ENCODE measurements around the gene ARHGEF6. TPM values are rescaled to one million over a fixed set of nuclear protein-coding genes. Genes with fewer than 3 reads are reported as not detected.

The ARHGEF6 gene
- total RNA-seq, 2 experiments from 2014 or later: 44.5 to 53.6 TPM

DNA sequence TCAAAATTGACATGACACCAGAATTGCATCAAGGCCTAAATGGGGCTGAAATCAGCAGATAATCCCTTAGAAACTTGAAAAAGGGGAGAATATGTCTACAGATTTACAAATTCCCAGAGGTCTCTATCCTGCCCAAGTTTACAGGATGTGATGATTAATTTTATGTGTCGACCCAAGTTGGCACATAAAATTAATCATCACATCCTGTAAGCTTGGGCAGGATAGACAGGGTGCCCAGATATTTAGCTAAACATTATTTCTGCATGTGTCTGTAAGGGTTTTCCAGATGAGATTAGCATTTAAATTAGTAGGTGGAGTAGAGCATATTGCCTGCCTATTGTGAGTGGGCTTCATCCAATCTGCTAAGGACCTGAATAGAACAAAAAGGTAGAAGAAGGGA is 52.3 kb downstream of the ARHGEF6 start:
- Mint-ChIP-seq H3K4me1 (peaks cover 50% of the 10 kb centered on the region), H3K27ac (peak overlapping the region; percentile 88), H3K4me3 (no peak overlapping the region), H3K36me3 (ENCODE audit: low read depth) (peaks cover 25% of the 10 kb centered on the region), H3K27me3 (no peaks in the 10 kb centered on the region), H3K9me3 (ENCODE audit: low read depth) (no peaks in the 10 kb centered on the region)
- ATAC-seq: peak; percentile 45
- CTCF ChIA-PET: interaction anchor here (0.6 to 1.3 kb wide), 5 partner anchors 10 to 67 kb away, joined by 3 to 5 read pairs (median 4); no protein-coding TSS in a partner anchor
- POLR2A ChIA-PET: interaction anchor here (1.3 kb wide), 1 partner anchor 147 kb away, joined by 3 read pairs; no protein-coding TSS in a partner anchor
- no peak for DNase-seq
- intact Hi-C loops (cut with DNase I, micrococcal nuclease): no loop called here

DNA sequence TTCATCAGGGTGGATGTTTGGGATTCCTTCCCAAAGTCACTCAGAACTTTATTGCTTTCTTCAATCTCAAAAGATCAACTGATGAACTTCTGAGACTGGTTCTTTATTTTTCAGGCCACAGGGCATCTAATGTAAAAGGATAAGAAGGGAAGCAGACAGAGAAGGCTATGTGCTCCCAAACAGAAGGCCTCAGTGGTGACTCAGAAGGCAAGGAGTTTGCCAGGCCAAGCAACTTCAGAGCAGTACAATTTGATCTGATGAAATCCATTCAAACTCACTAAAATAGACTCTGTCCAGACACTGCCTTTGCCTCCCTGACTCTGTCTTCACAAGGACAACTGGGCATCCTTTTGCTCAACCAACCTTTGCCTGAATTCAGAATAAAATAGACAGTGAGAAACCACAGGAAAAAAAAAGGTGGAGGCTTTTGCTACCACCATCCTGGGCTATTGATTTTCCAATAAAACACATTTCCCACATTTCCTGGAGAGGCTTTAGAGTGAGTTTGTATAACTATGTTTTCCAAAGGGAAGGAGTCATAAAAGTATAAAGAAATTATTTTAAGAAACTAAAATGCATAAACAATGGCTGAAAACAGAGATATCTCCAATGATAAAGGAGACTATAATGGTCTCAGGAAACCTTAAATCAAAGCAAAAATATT is 55.2 kb downstream of the ARHGEF6 start:
- H3K36me3 Mint-ChIP-seq (ENCODE audit: low read depth): peaks cover 37% of the 10 kb centered on the region
- CTCF ChIA-PET: interaction anchor here (0.6 to 1.6 kb wide), 3 partner anchors 10 to 26 kb away, joined by 3 to 4 read pairs (median 4); no protein-coding TSS in a partner anchor

GRCh38 chrX:136718091-136718490 is 62.6 kb downstream of the ARHGEF6 start:
- POLR2A ChIA-PET: no interaction called here
- H3K36me3 Mint-ChIP-seq (ENCODE audit: low read depth): peaks cover 19% of the 10 kb centered on the region
- H3K27me3 Mint-ChIP-seq: no peaks in the 10 kb centered on the region
- H3K4me1 Mint-ChIP-seq: peaks cover 59% of the 10 kb centered on the region
- CTCF ChIA-PET: no interaction called here
- no peak for DNase-seq
- H3K27ac Mint-ChIP-seq: no peak overlapping the region
- no peak overlapping the region for H3K4me3 Mint-ChIP-seq
- ATAC-seq: no peak
- intact Hi-C loops (cut with DNase I, micrococcal nuclease): no loop called here
- H3K9me3 Mint-ChIP-seq (ENCODE audit: low read depth): peaks cover 2% of the 10 kb centered on the region

More for the DNA sequence above, 55.2 kb downstream of the ARHGEF6 start:
- no peak overlapping the region for H3K27ac Mint-ChIP-seq
- H3K4me1 Mint-ChIP-seq: peaks cover 34% of the 10 kb centered on the region
- no peaks in the 10 kb centered on the region for H3K27me3 Mint-ChIP-seq
- POLR2A ChIA-PET: no interaction called here
- intact Hi-C loops (cut with DNase I, micrococcal nuclease): no loop called here
- peaks cover 4% of the 10 kb centered on the region for H3K9me3 Mint-ChIP-seq (ENCODE audit: low read depth)
- DNase-seq (no peak), ATAC-seq (no peak)
- H3K4me3 Mint-ChIP-seq: no peak overlapping the region

GRCh38 chrX:136714626-136715599 is 65.8 kb downstream of the ARHGEF6 start:
- Mint-ChIP-seq H3K9me3 (ENCODE audit: low read depth) (no peaks in the 10 kb centered on the region), H3K4me1 (peaks cover 79% of the 10 kb centered on the region), H3K27ac (peak overlapping the region; percentile 95), H3K36me3 (ENCODE audit: low read depth) (no peaks in the 10 kb centered on the region), H3K27me3 (no peaks in the 10 kb centered on the region), H3K4me3 (peak overlapping the region; percentile 59)
- POLR2A ChIA-PET: no interaction called here
- intact Hi-C loops (cut with DNase I, micrococcal nuclease): loop anchor here (2.0 to 5.0 kb wide), 5 partner anchors 16 to 218 kb away; partner anchors contain the start of gene HTATSF1 (in 1 of the 2)
- CTCF ChIA-PET: interaction anchor here (0.8 to 1.4 kb wide), 3 partner anchors 13 to 210 kb away, joined by 3 to 4 read pairs (median 3); no protein-coding TSS in a partner anchor
- DNase-seq: no peak
- peak; percentile 47 for ATAC-seq

DNA sequence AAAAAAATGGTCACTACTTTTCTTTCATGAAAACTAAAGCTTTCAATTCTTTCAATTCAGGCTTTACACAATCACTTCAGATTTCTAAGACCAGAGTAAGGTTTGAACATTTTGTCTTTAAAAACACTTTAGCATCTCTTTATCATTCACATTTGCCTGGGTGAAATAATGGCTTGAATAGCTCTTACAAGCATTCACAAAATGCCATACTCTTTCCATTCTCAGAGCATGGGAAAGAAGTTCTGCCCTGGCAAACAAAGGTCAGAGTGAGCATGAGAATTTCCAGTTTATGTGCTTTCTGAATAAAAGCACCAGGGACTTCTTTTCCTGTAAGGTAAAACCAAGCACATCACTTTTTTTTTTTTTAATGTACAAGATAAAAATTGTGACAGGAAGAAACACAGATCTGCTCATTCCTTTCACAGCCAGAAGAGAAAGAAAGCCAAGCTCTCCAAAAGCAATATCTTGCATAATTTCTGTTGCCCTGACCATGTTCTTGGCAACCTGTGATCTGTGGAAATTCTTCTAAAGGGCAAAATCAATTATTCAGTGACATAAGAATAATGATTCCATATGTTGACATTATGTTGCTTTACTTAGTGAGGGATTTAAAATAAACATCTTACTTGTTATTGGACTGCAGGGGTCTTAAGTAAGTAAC is 68.0 kb downstream of the ARHGEF6 start:
- intact Hi-C loops (cut with DNase I, micrococcal nuclease): loop anchor here (5.0 kb wide), 4 partner anchors 35 to 215 kb away; partner anchors contain the start of gene HTATSF1 (in 1 of the 2)
- H3K4me1 Mint-ChIP-seq: peaks cover 87% of the 10 kb centered on the region
- H3K27me3 Mint-ChIP-seq: no peaks in the 10 kb centered on the region
- no peaks in the 10 kb centered on the region for H3K9me3 Mint-ChIP-seq (ENCODE audit: low read depth)
- H3K27ac Mint-ChIP-seq: peak overlapping the region; percentile 74
- H3K4me3 Mint-ChIP-seq: no peak overlapping the region
- DNase-seq (no peak), ATAC-seq (no peak)
- ChIA-PET CTCF (interaction anchor here (0.5 to 7.7 kb wide), 8 partner anchors 13 to 431 kb away, joined by 3 to 53 read pairs (median 4); no protein-coding TSS in a partner anchor), POLR2A (interaction anchor here (0.7 kb wide), 1 partner anchor 131 kb away, joined by 4 read pairs; no protein-coding TSS in a partner anchor)
- peaks cover 4% of the 10 kb centered on the region for H3K36me3 Mint-ChIP-seq (ENCODE audit: low read depth)

DNA sequence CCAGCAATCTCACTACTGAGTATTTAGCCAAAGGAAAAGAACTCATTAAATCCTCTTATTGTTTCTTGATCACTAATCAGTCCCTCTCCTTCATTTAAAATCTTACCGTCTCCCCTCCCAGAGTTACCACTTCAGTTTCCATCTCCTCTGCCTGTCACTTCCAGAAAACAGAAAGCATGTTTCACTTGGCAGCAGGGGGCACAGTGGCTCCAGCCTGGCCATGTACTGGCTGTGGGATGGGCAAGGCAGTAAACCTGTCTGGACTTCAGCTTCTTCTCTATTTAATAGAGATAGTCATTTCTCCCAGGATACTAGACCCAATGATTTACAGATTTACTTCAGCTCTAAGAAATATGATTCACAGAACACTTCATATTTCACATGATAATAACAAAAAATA is 69.6 kb downstream of the ARHGEF6 start:
- peaks cover 74% of the 10 kb centered on the region for H3K4me1 Mint-ChIP-seq
- intact Hi-C loops (cut with DNase I, micrococcal nuclease): loop anchor here (2.0 to 5.0 kb wide), 7 partner anchors 36 to 214 kb away; partner anchors contain the start of genes ARHGEF6 (in 1 of the 2) and HTATSF1 (in 1 of the 2)
- H3K27ac Mint-ChIP-seq: peak overlapping the region; percentile 92
- POLR2A ChIA-PET: interaction anchor here (0.7 kb wide), 1 partner anchor 53 kb away, joined by 3 read pairs; no protein-coding TSS in a partner anchor
- no peaks in the 10 kb centered on the region for H3K9me3 Mint-ChIP-seq (ENCODE audit: low read depth)
- H3K4me3 Mint-ChIP-seq: no peak overlapping the region
- DNase-seq (peak; percentile 33), ATAC-seq (peak; percentile 20)
- no peaks in the 10 kb centered on the region for H3K27me3 Mint-ChIP-seq
- CTCF ChIA-PET: interaction anchor here (0.8 to 7.7 kb wide), 7 partner anchors 15 to 214 kb away, joined by 3 to 53 read pairs (median 4); no protein-coding TSS in a partner anchor
- H3K36me3 Mint-ChIP-seq (ENCODE audit: low read depth): peaks cover 14% of the 10 kb centered on the region

GRCh38 chrX:136710325-136710951 is 70.3 kb downstream of the ARHGEF6 start:
- ATAC-seq (peak; percentile 75), DNase-seq (peak; percentile 22)
- intact Hi-C loops (cut with DNase I, micrococcal nuclease): loop anchor here (2.0 to 5.0 kb wide), 7 partner anchors 37 to 214 kb away; partner anchors contain the start of genes ARHGEF6 (in 1 of the 2) and HTATSF1 (in 1 of the 2)
- ChIA-PET POLR2A (interaction anchor here (0.5 kb wide), 1 partner anchor 22 kb away, joined by 3 read pairs; no protein-coding TSS in a partner anchor), CTCF (interaction anchor here (1.0 to 7.7 kb wide), 4 partner anchors 15 to 215 kb away, joined by 3 to 53 read pairs (median 4); no protein-coding TSS in a partner anchor)
- Mint-ChIP-seq H3K27ac (peak overlapping the region; percentile 92), H3K4me1 (peaks cover 67% of the 10 kb centered on the region), H3K4me3 (peak overlapping the region; percentile 4), H3K9me3 (ENCODE audit: low read depth) (no peaks in the 10 kb centered on the region), H3K36me3 (ENCODE audit: low read depth) (peaks cover 19% of the 10 kb centered on the region), H3K27me3 (no peaks in the 10 kb centered on the region)

- H3K4me3 Mint-ChIP-seq: no peak overlapping the region
- POLR2A ChIA-PET: interaction anchor here (0.6 kb wide), 1 partner anchor 71 kb away, joined by 3 read pairs; no protein-coding TSS in a partner anchor
- H3K4me1 Mint-ChIP-seq: peaks cover 56% of the 10 kb centered on the region
- ATAC-seq (no peak), DNase-seq (no peak)
- intact Hi-C loops (cut with DNase I, micrococcal nuclease): loop anchor here in 1 of 2 experiments (5.0 kb wide), 1 partner anchor 149 kb away; no protein-coding TSS in a partner anchor
- H3K9me3 Mint-ChIP-seq (ENCODE audit: low read depth): no peaks in the 10 kb centered on the region
- peaks cover 34% of the 10 kb centered on the region for H3K36me3 Mint-ChIP-seq (ENCODE audit: low read depth)
- CTCF ChIA-PET: interaction anchor here (0.6 to 7.7 kb wide), 11 partner anchors 8 to 439 kb away, joined by 3 to 53 read pairs (median 4); no protein-coding TSS in a partner anchor
- peak overlapping the region; percentile 42 for H3K27ac Mint-ChIP-seq
- H3K27me3 Mint-ChIP-seq: no peaks in the 10 kb centered on the region
Observed at GRCh38 chrX:136708348-136708747, 72.4 kb downstream of the ARHGEF6 start.

- H3K27ac Mint-ChIP-seq: peak overlapping the region; percentile 82
- intact Hi-C loops (cut with DNase I, micrococcal nuclease): loop anchor here (5.0 to 10.0 kb wide), 3 partner anchors 230 to 442 kb away; partner anchors contain the start of gene MAP7D3 (in 1 of the 2)
- CTCF ChIA-PET: interaction anchor here (0.6 to 6.0 kb wide), 9 partner anchors 10 to 118 kb away, joined by 3 to 53 read pairs (median 3); no protein-coding TSS in a partner anchor
- ATAC-seq (no peak), DNase-seq (no peak)
- H3K9me3 Mint-ChIP-seq (ENCODE audit: low read depth): peaks cover 20% of the 10 kb centered on the region
- peaks cover 42% of the 10 kb centered on the region for H3K36me3 Mint-ChIP-seq (ENCODE audit: low read depth)
- peaks cover 53% of the 10 kb centered on the region for H3K4me1 Mint-ChIP-seq
- H3K27me3 Mint-ChIP-seq: no peaks in the 10 kb centered on the region
- H3K4me3 Mint-ChIP-seq: no peak overlapping the region
- POLR2A ChIA-PET: interaction anchor here (0.6 to 1.4 kb wide), 2 partner anchors 38 to 99 kb away, joined by 3 to 12 read pairs; no protein-coding TSS in a partner anchor
Observed at GRCh38 chrX:136697156-136697555, 83.6 kb downstream of the ARHGEF6 start.

Measured in activated CD4-positive, alpha-beta T cell treated with anti-CD3 and anti-CD28 coated beads for 36 hours (primary cell).